C1 segment of cervical spinal cord (tissue), 14 donors: ENCODE data around the gene AQP3.
"Not testable (repeated sequence)": the region's sequence is repeated elsewhere in the genome, so short reads cannot be mapped to it uniquely, and the experiment has no call there.

ENCODE experiments used
- DNase-seq, 14 donors: peaks; one replicate each; lab custom pipeline; 2025; lab: John Stamatoyannopoulos, UW

Gene AQP3

DNA sequence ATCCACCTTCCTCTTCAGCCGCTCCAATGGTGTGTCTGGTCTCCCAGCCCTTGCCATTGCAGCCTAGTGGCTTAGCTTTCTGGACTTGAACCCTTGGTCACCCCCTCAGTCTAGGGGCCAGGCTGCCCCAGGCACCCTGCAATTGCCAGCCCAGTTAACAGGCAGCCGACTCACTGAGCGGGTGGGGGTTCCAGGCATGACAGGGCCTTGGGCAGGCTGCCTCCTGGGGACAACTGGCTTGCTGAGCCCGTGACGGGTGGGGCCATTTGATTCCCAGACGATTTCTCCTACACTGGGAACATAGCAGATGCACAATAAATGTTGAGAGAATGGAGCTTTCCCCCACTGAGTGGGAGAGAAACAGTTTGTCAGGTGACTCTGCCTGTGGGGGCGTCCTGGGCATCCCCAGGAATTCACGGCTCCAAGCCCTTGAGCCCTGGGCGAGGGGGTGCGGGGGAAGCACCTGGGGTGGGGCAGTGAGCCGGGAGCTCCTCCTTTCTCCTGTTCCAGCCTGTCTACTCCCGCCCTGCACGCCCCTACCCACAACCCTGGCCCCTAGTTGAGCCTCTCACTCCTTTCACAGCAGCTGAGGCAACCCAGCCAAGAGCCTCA lies 32.4 kb downstream of the AQP3 start:
- no peak for DNase-seq

DNA sequence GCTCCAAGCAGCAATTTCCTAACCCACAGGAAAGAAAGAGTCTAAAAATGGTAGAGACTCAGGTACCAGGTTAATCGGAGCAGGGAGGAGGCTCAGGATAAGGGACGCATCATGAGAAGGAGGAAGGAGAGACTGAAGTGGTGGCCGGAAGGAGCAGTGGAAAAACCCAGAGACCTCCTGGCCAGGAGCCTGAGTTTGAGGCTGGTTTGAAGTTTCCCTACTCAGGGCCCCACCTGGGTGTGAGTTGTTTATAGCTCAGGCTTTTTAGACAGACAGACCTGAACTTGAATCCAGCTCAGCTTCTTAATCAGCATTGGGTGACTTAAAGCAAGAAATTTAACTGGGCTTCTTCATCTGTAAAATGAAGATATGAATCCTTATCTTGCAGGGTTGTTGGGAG lies 33.1 kb downstream of the AQP3 start:
- DNase-seq = no peak

DNA sequence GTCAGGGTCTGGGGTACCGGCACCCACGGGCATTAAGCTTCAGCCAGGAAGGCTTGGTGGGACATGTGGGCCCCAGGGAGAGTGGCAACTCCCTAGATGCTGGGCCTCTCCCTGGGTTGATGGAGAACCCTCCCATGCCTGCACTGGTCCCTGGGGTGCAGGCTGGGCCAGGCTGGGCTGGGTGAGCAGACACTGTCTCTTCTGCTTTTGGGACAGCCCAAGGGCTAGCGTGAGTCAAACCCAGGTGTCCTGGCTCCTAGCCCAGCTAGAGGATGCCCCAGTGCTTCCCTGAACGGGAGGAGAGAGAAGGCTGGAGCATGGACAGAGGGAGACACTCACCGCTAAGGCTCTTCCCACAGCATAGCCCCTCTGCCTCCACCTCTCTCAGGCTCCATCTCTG lies 39.3 kb downstream of the AQP3 start:
- DNase-seq = no peak

DNA sequence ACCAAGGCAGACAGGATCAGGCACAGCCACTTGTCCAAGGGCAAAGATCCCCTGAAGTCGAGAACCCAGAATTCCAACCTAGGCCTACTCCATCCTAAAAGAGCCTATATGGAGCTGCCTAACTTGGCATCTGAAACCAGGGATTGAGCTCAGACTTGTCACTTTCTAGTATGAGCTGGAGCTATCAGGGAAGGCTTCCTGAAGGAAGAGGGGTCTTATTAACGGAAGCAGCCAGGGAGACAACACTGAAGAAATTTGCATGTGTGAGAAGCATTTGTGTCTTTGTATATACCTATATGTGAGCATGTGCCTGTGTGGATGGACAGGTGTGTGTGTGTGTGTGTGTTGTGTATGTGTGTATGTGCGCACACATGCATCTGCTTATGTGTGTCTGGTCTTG lies 40.3 kb downstream of the AQP3 start:
- no peak for DNase-seq

DNA sequence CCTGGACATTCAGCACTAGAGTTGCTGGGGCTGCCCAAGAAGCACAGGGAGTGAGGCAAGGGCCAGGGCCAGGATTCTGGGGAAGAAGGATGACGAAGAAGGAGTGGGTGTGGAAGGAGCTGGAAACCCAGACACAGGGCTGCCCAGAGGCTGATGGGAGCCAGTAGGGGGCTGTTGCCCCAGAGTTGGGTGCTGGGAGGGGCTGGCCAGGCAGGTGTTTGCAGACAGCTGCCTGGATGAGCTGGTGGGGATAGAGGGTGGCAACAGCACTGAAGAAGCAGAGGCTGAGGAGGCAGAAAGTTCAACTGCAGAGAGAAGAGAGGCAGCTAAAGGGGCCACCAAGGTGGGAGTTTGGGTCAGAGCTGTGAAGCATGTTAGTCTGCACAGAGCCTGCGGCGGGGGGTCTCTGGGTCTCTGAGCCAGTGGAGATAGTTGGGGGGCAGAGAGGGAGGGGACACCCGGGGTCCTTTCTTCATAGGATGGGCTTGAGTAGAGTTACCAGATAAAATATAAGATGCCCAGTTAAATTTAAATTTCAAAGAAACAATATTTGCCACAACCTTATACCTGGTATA lies 42.5 kb downstream of the AQP3 start:
- DNase-seq = no peak

DNA sequence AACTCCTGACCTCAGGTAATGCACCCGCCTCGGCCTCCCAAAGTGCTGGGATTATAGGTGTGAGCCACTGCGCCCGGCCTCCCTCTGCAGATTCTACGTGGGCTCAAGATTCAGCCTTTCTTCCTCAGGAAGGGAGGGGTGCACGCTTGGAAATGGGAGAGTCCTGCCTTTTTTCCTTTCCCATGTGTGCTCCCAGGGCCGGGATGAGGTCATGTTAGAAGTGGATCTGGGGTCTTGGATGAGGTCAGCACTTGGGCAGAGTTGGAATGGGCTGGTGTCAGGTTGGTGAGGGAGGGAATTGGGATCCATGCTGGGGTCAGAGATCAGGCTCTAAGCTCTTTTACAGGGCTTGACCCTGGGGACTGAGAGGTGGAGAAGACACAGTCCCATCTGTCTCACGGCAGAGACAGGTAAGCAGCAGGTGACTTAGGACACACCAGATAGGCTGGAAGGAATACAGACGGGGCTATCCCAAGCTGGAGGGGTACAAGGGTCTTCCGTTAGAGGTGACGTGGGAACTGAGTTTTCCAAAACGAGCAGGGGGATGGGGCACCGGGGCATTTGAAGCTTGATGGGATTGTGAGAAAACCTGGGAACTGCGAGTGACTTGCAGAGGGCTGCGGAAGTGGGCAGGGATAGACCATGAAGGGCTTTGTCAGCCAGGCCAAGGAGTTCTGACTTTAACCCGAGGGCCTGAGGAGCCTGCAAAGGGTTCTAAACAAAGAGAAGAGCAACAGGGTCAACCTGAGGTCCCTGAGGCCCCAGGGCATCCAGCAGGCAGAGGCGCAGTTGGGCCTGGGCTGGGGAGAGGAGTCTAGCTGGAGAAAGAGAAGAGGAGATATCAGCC lies 43.2 kb downstream of the AQP3 start:
- DNase-seq = no peak

DNA sequence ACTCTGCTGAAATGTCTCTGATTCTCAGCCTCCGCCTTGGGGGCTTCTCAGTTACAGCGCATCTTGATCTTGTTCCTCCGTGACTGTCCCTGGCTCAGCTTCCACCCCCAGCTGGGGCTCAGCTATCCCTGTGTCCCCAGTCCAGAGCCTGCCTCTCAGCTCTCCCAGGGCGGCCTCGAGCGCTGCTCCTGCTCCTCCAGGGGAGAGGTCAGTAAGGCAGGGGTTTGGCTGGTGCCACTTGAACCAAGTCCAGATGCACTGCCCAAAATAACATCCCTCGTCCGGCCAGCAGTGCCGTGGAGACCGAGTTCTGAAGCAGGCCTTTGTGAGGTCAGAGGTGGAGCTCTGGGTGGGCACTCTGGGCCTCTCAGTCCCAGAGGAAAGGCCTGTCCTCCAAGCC lies 45.0 kb downstream of the AQP3 start, which contains the start of gene AQP7:
AQP7 (minus strand) TSS at position 198 of the 400 bp plus-strand sequence. CDS start 1,306 bp downstream, outside the sequence.
- peak in 1 of 14 donors; percentile 22 for DNase-seq

DNA sequence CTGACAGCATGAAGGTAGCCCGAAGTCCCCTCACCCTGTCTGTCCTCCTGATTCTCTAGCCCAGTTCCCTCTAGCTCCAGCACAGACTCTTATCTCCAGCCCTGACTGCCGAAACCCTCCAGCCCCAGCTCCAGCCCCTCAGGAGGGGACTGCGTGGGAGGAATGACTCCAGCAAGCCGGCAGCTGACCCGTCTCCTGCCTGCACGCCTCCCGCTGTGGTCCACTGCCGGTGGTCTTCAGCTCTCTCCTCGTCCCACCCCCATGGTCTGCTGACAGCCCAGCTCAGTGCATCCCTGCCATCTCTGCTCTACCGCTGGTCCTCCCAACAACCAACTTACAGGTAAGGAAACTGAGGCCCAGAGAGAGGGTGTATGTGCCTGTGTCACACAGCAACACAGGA lies 45.6 kb downstream of the AQP3 start:
- not testable (repeated sequence) for DNase-seq

DNA sequence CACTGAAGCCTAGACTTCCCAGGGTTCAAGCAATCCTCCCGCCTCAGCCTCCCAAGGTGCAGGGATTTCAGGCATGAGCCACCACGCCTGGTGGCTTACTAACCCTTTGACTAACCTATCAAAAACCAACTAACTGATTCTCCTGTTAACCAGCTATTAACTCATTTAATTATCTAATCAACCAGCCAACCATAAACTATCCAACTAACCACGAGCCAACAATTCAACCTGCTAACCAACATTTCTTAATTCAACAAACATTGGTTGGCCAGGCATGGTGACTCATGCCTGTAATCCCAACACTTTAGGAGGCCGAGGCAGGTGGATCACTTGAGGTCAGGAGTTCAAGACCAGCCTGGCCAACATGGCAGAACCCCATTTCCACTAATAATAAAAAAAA lies 48.3 kb downstream of the AQP3 start:
- not testable (repeated sequence) for DNase-seq

DNA sequence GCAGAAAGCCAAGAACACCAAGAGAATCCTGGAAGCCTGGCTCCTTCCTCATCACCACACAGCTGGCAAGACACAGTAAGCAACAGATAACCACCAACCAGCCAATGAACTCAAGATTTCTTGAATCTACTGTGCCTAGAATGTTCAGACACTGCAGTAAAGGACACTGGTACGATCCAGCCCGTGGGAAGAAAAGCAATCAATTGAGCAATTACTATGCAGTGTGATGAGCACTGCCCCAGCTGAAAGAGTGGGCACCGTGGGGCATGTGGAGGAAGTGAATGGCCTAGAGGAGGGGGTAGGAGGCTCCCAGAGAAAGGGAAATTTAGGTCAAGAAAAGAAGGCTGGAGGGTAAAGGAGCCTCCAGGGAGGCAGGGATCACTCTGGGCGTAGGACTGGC lies 49.6 kb downstream of the AQP3 start:
- DNase-seq = not testable (repeated sequence)

DNA sequence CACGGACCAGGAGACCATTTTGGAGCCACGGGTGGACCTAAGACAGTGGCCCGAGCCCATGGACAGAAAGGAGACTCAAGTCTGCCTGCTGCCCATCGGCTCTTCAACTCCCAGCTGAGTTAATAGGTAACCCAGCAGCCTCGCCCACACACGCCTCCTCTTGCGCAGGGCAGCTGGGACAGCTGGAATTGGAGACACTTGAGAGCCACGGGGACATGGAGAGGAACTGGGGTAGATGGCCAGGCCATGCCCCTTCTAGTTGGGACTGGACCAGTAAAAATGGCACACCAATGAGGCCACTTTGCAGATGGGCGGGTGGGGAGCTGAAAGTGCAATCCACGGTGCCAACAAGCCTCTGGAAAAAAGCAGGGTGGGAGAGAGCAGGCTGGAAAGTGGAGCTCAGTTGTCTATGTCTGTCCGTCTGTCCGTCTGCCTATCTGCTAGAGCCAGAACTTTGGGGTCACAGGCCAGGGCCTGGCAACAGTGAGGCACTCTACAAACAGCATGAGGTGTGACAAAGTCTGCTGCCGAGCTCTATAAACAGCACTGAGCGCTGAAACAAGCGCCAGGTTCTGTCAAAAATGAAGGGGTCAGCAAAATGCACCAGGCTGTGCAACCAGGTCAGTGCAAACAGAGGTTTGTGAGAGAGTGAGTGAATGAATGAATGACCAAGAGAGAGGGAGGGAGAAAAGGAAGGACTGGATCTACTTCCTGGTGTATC lies 52.1 kb downstream of the AQP3 start:
- DNase-seq = peak in 1 of 14 donors; percentile 9

DNA sequence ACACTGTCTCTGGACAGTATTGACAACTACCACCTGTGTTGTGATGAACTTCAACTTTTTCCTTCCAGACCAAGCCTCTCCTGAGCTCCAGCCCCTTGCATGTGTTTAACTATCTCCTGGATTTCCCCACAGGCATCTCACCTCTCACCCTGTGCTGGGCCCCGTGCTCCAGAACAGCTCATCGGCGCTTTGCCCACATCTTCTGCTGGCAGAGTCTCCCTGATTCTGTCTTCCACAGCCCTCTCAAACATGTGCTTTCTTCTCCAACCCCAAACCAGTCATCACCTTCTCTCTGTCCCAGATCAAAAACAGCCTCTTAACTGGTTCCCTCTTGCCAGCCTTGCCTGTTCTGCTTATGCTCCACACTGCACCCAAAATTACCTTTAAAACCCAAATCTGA lies 53.4 kb downstream of the AQP3 start:
- DNase-seq = not testable (repeated sequence)

DNA sequence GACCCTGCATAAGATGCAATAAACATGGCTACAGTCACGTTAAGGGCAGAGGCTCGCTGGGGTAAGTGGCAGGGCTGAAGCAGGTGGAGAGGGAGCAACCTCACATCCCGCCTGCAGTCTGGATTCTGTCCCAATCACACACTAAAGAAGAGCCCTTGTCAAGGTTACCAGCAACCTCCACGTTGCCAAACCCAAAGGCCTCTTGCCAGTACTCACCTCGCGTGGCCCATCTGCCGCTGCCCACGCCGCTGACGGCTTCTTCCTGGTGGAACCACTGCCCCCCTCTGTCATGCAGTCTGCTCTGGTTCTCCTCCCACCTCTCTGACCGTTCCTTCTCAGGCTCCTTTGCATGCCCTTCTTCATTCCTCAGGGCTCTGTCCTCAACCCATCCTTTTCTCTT lies 53.8 kb downstream of the AQP3 start:
- DNase-seq = peak in 3 of 14 donors; percentile 8 to 85 (median 11)

DNA sequence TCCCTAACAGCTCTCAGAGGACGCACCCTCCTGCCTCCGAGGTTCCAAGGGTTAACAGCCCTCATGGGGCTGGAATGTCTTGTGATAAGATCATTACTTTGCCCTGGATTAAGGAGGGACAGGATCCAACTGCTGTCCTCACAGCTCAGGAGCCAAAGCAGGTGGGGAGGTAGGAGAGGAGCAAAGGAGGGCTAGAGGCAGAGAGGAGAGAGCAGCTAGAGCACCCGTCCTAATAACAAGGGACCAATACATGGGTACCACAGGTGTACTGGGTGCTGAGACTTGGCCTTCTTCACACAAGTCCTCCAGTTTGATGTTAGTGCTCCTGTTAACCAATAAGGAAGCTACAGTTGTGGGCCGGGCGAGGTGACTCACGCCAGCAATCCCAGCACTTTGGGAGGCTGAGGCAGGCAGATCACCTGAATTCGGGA lies 54.8 kb downstream of the AQP3 start:
- not testable (repeated sequence) for DNase-seq
